ENCODE results near the gene SOX4. TPM values are rescaled to one million over a fixed set of nuclear protein-coding genes. Genes with fewer than 3 reads are reported as not detected.

The SOX4 gene

Small RNA genes within 50 kb of the gene (small RNA-seq; reads per million reads assigned to genes)
- gene BOLA2P3 (ENCODE audit: insufficient read depth), result not detected
